OCI-LY3 (cell line): ENCODE data around the gene CHSY3.
A peak's percentile ranks its signal among the peaks of the same experiment; 100 is the strongest.

Source experiments
- H2AFZ ChIP-seq: fragments of 200-600, 300-600 bp; shearing (Covaris generic); 2 replicates; pipeline ENCODE4 v1.6.0; 2014; ENCODE audit warnings: antibody characterized with exemption, low read depth, low read length
- H3K27ac ChIP-seq: fragments of 200-600, 300-600 bp; sonication (generic); 2 replicates; pipeline ENCODE4 v1.5.1; 2014; ENCODE audit warnings: mild to moderate bottlenecking, low read length, moderate library complexity, mixed read lengths
- H3K27me3 ChIP-seq: fragments of 200-600, 300-600 bp; sonication (generic); 2 replicates; pipeline ENCODE4 v1.6.1; 2014; ENCODE audit warnings: low read depth, low read length, mixed read lengths
- H3K36me3 ChIP-seq: fragments of 200-600, 300-600 bp; sonication (generic); replicated peaks from 2 replicates; pipeline ENCODE3; 2014; ENCODE audit warnings: low read depth, low read length, mixed read lengths
- H3K4me1 ChIP-seq: fragments of 300-600, 200-600 bp; sonication (generic); 2 replicates; pipeline ENCODE4 v1.6.1; 2014; ENCODE audit warnings: low read length, mixed read lengths
- H3K4me2 ChIP-seq: fragments of 200-600, 300-600 bp; sonication (generic); 2 replicates; pipeline ENCODE4 v1.6.1; 2014; ENCODE audit warnings: low read length, mixed read lengths
- H3K4me3 ChIP-seq: fragments of 300-600, 200-600 bp; sonication (generic); 2 replicates; pipeline ENCODE4 v1.5.1; 2014; ENCODE audit warnings: antibody characterized with exemption, mild to moderate bottlenecking, low read length, moderate library complexity
- H3K79me2 ChIP-seq: fragments of 300-600, 200-600 bp; shearing (Covaris generic); 2 replicates; pipeline ENCODE4 v1.6.1; 2014; ENCODE audit warnings: mild to moderate bottlenecking, low read length, mixed read lengths
- H3K9ac ChIP-seq: fragments of 300-600, 200-600 bp; shearing (Covaris generic); 2 replicates; pipeline ENCODE4 v1.6.0; 2014; ENCODE audit warnings: mild to moderate bottlenecking, low read length, moderate library complexity
- H3K9me3 ChIP-seq: fragments of 200-600, 300-600 bp; shearing (Covaris generic); 2 replicates; pipeline ENCODE4 v1.6.1; 2014; ENCODE audit warnings: low read length, mixed read lengths; ENCODE audit not compliant: insufficient read depth
- H4K20me1 ChIP-seq: fragments of 200-600, 300-600 bp; sonication (generic); 2 replicates; pipeline ENCODE4 v1.6.1; 2016; ENCODE audit warnings: low read length, mixed read lengths; ENCODE audit not compliant: insufficient read depth
- CTCF ChIP-seq: fragments of 200-600, 300-600 bp; sonication (generic); IDR thresholded peaks from 2 replicates; pipeline ENCODE4 v1.5.1; 2014; ENCODE audit warnings: antibody characterized with exemption, low read length, low read depth
- EZH2phosphoT487 ChIP-seq: fragments of 200-600 bp; shearing (Covaris generic); IDR thresholded peaks from 2 replicates; pipeline ENCODE4 v1.6.1; 2018; ENCODE audit warnings: antibody characterized with exemption, mixed run types, low read depth

Gene CHSY3

GRCh38 chr5:130037905-130038304 lies 133.6 kb downstream of the CHSY3 start:
- H3K36me3 ChIP-seq = no peaks in the 10 kb centered on the region
- H3K9ac ChIP-seq = no peak overlapping the region
- H3K27me3 ChIP-seq = no peaks in the 10 kb centered on the region
- TF ChIP-seq EZH2phosphoT487 (no peak), CTCF (no peak)
- H4K20me1 ChIP-seq = no peaks in the 10 kb centered on the region
- peaks cover 12% of the 10 kb centered on the region for H3K4me1 ChIP-seq
- H3K27ac ChIP-seq = no peak overlapping the region
- H2AFZ ChIP-seq = no peak overlapping the region
- no peak overlapping the region for H3K4me3 ChIP-seq
- H3K9me3 ChIP-seq = no peaks in the 10 kb centered on the region
- no peak overlapping the region for H3K4me2 ChIP-seq
- H3K79me2 ChIP-seq = no peaks in the 10 kb centered on the region

GRCh38 chr5:130043834-130044233 lies 139.6 kb downstream of the CHSY3 start:
- H3K27me3 ChIP-seq = no peaks in the 10 kb centered on the region
- H3K9me3 ChIP-seq = no peaks in the 10 kb centered on the region
- no peak for TF ChIP-seq EZH2phosphoT487
- no peak for TF ChIP-seq CTCF
- peaks cover 9% of the 10 kb centered on the region; the same call in 1 of the 2 replicates for H3K4me1 ChIP-seq
- no peaks in the 10 kb centered on the region for H3K36me3 ChIP-seq
- no peak overlapping the region for H2AFZ ChIP-seq
- H3K9ac ChIP-seq = no peak overlapping the region
- H3K4me2 ChIP-seq = no peak overlapping the region
- H4K20me1 ChIP-seq = no peaks in the 10 kb centered on the region
- H3K27ac ChIP-seq = no peak overlapping the region
- H3K79me2 ChIP-seq = no peaks in the 10 kb centered on the region
- H3K4me3 ChIP-seq = no peak overlapping the region

- Histone ChIP-seq H3K79me2 (no peaks in the 10 kb centered on the region), H3K4me2 (0 out of 2 replicates have a peak overlapping the region, but pooled peaks have one; percentile 14), H3K4me3 (no peak overlapping the region), H3K9ac (no peak overlapping the region), H3K27me3 (no peaks in the 10 kb centered on the region), H3K36me3 (no peaks in the 10 kb centered on the region), H2AFZ (no peak overlapping the region), H3K9me3 (no peaks in the 10 kb centered on the region), H3K27ac (no peak overlapping the region), H4K20me1 (no peaks in the 10 kb centered on the region), H3K4me1 (peaks cover 9% of the 10 kb centered on the region; the same call in 1 of the 2 replicates)
- no peak for TF ChIP-seq EZH2phosphoT487
- TF ChIP-seq CTCF = no peak
Observed at GRCh38 chr5:130045334-130045733, 141.1 kb downstream of the CHSY3 start.

- no peaks in the 10 kb centered on the region for H3K27me3 ChIP-seq
- H3K36me3 ChIP-seq = no peaks in the 10 kb centered on the region
- no peak overlapping the region for H3K27ac ChIP-seq
- H3K79me2 ChIP-seq = no peaks in the 10 kb centered on the region
- H3K4me3 ChIP-seq = no peak overlapping the region
- no peak overlapping the region for H3K4me2 ChIP-seq
- no peak overlapping the region for H3K9ac ChIP-seq
- TF ChIP-seq CTCF (no peak), EZH2phosphoT487 (no peak)
- H3K4me1 ChIP-seq = peaks cover 4% of the 10 kb centered on the region; the same call in 1 of the 2 replicates
- H3K9me3 ChIP-seq = no peaks in the 10 kb centered on the region
- no peak overlapping the region for H2AFZ ChIP-seq
- H4K20me1 ChIP-seq = no peaks in the 10 kb centered on the region
Observed at GRCh38 chr5:130050585-130050984, 146.3 kb downstream of the CHSY3 start.
